Suprapubic skin (tissue), 4 donors: ENCODE measurements around the gene MED20. TPM values are rescaled to one million over a fixed set of nuclear protein-coding genes. Genes with fewer than 3 reads are reported as not detected.

Experiments
- DNase-seq, 2 donors: peaks; one replicate each; pipeline ENCODE4 v3.0.0-alpha.2; 2019; ENCODE audit warnings: low spot score in 2 of 2
- H3K27ac ChIP-seq: fragments of 200-600 bp; sonication (generic); one replicate; pipeline ENCODE4 v1.5.1; 2019
- H3K27me3 ChIP-seq: fragments of 200-600 bp; sonication (generic); one replicate; pipeline ENCODE4 v1.5.1; 2019
- H3K36me3 ChIP-seq: fragments of 200-600 bp; sonication (generic); one replicate; pipeline ENCODE4 v1.5.1; 2019
- H3K4me1 ChIP-seq: fragments of 200-600 bp; sonication (generic); one replicate; pipeline ENCODE4 v1.5.1; 2019
- H3K4me3 ChIP-seq: fragments of 200-600 bp; sonication (generic); one replicate; pipeline ENCODE4 v1.5.1; 2019; ENCODE audit warnings: mild to moderate bottlenecking
- H3K9me3 ChIP-seq: fragments of 200-600 bp; sonication (generic); one replicate; pipeline ENCODE4 v1.5.1; 2019
- EP300 ChIP-seq: sonication (generic); formaldehyde crosslinking; IDR thresholded peaks from one replicate; pipeline ENCODE4 v1.6.1; 2017; ENCODE audit warnings: antibody characterized with exemption
- POLR2A ChIP-seq, 2 donors: fragments of 450-650 bp; IDR thresholded peaks; one replicate each; pipeline ENCODE4 v1.6.1; 2017; ENCODE audit warnings: antibody characterized with exemption in 2 of 2, mild to moderate bottlenecking in 2 of 2, moderate library complexity in 2 of 2
- POLR2AphosphoS5 ChIP-seq, 3 donors: sonication (generic); formaldehyde crosslinking; IDR thresholded peaks; one replicate each; pipeline ENCODE4 v1.6.1; 2017; ENCODE audit warnings: antibody characterized with exemption in 3 of 3
- WGBS: methylation state at CpG from one replicate; pipeline ENCODE4 v1.1.5; 2018; 5-methylcytosine and 5-hydroxymethylcytosine counted together
- total RNA-seq, 4 donors: library from RNA; depleted of rRNA; stranded (reverse); fragments of >200 nt; gene quantifications; one replicate each; pipeline ENCODE4 v1.1.0, GENCODE V29; 2016
- TF ChIP-seq, protein P1 (sequence below), 2 donors: fragments of 200-600 bp in 1 of 2; fragments of 450-650 bp in 1 of 2; sonication (generic) in 1 of 2; IDR thresholded peaks; one replicate each; pipeline ENCODE4 v1.5.1; 2016 to 2019; ENCODE audit warnings: antibody characterized with exemption in 2 of 2, mild to moderate bottlenecking in 1 of 2, moderate library complexity in 1 of 2

MED20 gene
- total RNA-seq, 4 donors from 2014 or later: 15.2 to 18.7 (median 17.3) TPM

DNA sequence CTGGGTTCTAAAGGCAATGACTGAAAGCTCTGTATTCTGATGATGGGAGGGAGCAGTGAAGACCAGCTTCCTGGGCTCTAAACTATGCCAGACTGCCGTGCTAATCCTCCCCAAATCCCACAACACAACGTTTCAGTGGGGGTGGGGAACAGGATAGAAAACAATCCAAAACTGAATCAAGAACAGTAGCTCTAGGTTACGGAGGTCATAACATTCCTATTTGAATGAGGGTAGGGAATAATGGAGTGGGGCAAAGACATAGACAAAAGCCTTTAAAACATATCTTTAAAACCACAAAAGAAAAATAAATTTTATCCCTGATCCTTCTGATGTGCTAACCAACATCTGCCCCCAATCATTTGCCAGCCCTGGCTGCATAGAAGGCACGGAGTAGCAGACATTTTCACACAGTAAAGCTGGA is 33.6 kb downstream of the MED20 start:
- Histone ChIP-seq H3K4me1 (no peaks in the 10 kb centered on the region), H3K27ac (no peak overlapping the region), H3K9me3 (no peaks in the 10 kb centered on the region), H3K36me3 (no peaks in the 10 kb centered on the region), H3K27me3 (no peaks in the 10 kb centered on the region), H3K4me3 (no peak overlapping the region)
- TF ChIP-seq, protein P1, sequence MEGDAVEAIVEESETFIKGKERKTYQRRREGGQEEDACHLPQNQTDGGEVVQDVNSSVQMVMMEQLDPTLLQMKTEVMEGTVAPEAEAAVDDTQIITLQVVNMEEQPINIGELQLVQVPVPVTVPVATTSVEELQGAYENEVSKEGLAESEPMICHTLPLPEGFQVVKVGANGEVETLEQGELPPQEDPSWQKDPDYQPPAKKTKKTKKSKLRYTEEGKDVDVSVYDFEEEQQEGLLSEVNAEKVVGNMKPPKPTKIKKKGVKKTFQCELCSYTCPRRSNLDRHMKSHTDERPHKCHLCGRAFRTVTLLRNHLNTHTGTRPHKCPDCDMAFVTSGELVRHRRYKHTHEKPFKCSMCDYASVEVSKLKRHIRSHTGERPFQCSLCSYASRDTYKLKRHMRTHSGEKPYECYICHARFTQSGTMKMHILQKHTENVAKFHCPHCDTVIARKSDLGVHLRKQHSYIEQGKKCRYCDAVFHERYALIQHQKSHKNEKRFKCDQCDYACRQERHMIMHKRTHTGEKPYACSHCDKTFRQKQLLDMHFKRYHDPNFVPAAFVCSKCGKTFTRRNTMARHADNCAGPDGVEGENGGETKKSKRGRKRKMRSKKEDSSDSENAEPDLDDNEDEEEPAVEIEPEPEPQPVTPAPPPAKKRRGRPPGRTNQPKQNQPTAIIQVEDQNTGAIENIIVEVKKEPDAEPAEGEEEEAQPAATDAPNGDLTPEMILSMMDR (IDR thresholded peaks at IDR 0.05): no peak
- TF ChIP-seq POLR2AphosphoS5 (IDR thresholded peaks at IDR 0.05): no peak
- TF ChIP-seq EP300: no peak
- TF ChIP-seq POLR2A (IDR thresholded peaks at IDR 0.05): no peak
- DNase-seq: no peak
- 54% methylated on average over 4 of the region's 4 CpGs for WGBS

DNA sequence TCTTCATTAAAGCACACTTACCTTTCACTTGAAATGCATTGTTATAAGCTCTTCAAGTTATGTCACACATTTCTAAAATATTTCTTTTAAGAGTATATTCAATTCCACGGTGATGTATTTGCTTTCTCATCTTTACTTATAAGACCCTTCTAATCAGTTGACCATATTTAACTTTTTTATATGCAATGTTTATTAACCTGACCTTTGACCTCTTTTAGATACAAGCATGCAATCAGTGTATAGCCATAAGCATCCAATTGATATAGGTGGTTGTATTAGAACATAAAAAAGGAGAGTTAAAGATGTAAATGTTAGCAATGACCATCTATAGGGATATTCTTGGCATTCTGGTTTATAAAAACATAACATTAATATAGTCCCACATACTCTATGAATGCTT is 35.0 kb downstream of the MED20 start:
- TF ChIP-seq EP300: no peak
- TF ChIP-seq POLR2A (IDR thresholded peaks at IDR 0.05): no peak
- no peaks in the 10 kb centered on the region for H3K27me3 ChIP-seq
- H3K4me1 ChIP-seq: no peaks in the 10 kb centered on the region
- H3K9me3 ChIP-seq: no peaks in the 10 kb centered on the region
- no peak overlapping the region for H3K4me3 ChIP-seq
- 100% methylated on average over 1 of the region's 1 CpG for WGBS
- no peak overlapping the region for H3K27ac ChIP-seq
- H3K36me3 ChIP-seq: no peaks in the 10 kb centered on the region
- no peak for DNase-seq

DNA sequence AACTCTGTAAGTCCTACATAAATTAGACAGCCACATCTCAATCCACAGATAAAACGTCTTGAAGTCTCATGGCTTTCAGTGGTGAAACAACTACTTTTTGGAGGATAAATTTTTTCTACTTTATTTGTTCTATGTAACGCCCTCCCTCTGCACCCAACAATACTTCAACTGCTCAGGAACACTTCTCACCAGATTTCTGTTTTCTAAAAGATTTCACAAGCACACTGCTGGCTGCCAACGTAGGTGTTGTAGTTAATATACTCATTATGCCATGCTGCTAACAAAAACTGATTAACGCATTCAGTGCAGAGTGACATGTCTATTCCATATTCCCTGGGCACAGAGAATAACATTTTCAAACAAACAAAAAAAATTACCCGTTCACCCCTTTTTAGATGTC is 36.0 kb downstream of the MED20 start:
- Histone ChIP-seq H3K36me3 (no peaks in the 10 kb centered on the region), H3K27ac (no peak overlapping the region), H3K27me3 (no peaks in the 10 kb centered on the region), H3K4me3 (no peak overlapping the region), H3K9me3 (no peaks in the 10 kb centered on the region), H3K4me1 (no peaks in the 10 kb centered on the region)
- no peak for TF ChIP-seq POLR2A (IDR thresholded peaks at IDR 0.05)
- no peak for TF ChIP-seq POLR2AphosphoS5 (IDR thresholded peaks at IDR 0.05)
- TF ChIP-seq, protein P1 (IDR thresholded peaks at IDR 0.05): no peak
- DNase-seq: no peak
- WGBS: 86% methylated on average over 5 of the region's 5 CpGs

DNA sequence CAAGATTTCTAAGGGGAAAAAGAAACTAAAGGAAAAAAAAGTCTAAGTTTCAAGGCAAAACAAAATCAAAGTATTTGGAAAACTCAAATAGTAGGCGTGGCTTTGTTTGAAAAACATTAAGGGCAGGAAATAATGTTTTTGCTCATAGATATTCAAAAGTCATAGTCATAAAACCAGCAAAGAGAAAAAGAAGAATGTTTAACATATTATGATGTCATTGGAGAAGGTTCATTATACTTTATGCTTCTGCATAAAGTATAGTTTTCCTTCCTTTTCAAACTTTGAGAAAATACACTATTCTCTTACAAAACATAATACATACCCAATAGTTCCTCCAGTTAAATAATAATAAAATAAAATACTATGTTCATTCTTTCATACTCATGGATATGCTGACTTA is 39.4 kb downstream of the MED20 start:
- H3K4me3 ChIP-seq: no peak overlapping the region
- no peaks in the 10 kb centered on the region for H3K27me3 ChIP-seq
- 94% methylated on average over 1 of the region's 1 CpG for WGBS
- no peaks in the 10 kb centered on the region for H3K36me3 ChIP-seq
- no peak for TF ChIP-seq POLR2A (IDR thresholded peaks at IDR 0.05)
- TF ChIP-seq POLR2AphosphoS5 (IDR thresholded peaks at IDR 0.05): no peak
- TF ChIP-seq EP300: no peak
- TF ChIP-seq, protein P1 (IDR thresholded peaks at IDR 0.05): no peak
- no peak for DNase-seq
- H3K4me1 ChIP-seq: no peaks in the 10 kb centered on the region
- H3K27ac ChIP-seq: no peak overlapping the region
- no peaks in the 10 kb centered on the region for H3K9me3 ChIP-seq

DNA sequence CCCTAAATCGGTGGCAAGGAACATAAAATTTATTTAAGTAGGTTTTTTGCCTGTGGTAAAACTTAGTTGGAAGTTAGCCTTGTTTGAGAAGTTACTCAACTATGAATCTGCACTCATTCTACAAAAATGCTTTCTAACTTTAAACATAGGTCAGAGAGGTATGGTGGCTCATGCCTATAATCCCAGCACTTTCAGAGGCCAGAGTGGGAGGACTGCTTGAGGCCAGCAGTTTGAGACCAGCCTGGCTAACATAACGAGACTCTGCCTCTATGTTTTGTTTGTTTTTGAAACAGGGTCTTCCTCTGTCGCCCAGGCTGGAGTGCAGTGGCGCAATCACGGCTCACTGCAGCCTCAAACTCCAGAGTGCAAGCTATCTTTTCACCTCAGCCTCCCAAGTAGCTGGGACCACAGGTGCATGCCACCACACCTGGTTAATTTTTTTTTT is 42.0 kb downstream of the MED20 start:
- WGBS: 81% methylated on average over 5 of the region's 5 CpGs
- no peak for DNase-seq
- Histone ChIP-seq H3K36me3 (no peaks in the 10 kb centered on the region), H3K9me3 (no peaks in the 10 kb centered on the region), H3K27ac (no peak overlapping the region), H3K4me1 (no peaks in the 10 kb centered on the region), H3K4me3 (no peak overlapping the region), H3K27me3 (no peaks in the 10 kb centered on the region)
- TF ChIP-seq POLR2AphosphoS5 (IDR thresholded peaks at IDR 0.05): no peak
- TF ChIP-seq, protein P1 (IDR thresholded peaks at IDR 0.05): no peak
- no peak for TF ChIP-seq EP300
- TF ChIP-seq POLR2A (IDR thresholded peaks at IDR 0.05): no peak

DNA sequence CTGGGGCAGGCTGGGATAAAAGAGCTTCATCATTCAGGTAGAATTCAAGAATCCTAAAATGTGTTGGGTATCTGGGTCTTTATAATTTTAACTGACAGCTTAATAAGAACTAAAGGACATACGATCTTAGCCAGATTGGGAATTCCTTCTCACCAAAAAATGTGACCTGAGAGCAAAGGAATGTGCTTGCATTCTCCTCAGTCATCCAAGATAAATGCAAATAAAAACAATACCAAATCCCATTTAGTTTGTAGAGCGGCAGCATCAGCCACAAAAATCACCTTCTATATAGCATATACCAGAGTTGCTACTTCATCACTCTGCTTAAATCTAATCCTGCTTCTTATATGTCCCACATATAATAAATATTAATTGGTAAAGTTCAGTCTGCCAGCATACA is 42.7 kb downstream of the MED20 start:
- 92% methylated on average over 2 of the region's 2 CpGs for WGBS
- Histone ChIP-seq H3K27me3 (no peaks in the 10 kb centered on the region), H3K4me1 (no peaks in the 10 kb centered on the region), H3K9me3 (no peaks in the 10 kb centered on the region), H3K4me3 (no peak overlapping the region), H3K36me3 (no peaks in the 10 kb centered on the region), H3K27ac (no peak overlapping the region)
- no peak for DNase-seq
- TF ChIP-seq EP300 (no peak), POLR2A (IDR thresholded peaks at IDR 0.05) (no peak), POLR2AphosphoS5 (IDR thresholded peaks at IDR 0.05) (no peak)
- TF ChIP-seq, protein P1 (IDR thresholded peaks at IDR 0.05): no peak
